HepG2 (cell line): ENCODE results near the gene CD248. TPM values are rescaled to one million over a fixed set of nuclear protein-coding genes. Genes with fewer than 3 reads are reported as not detected.

Experiments used
- CBFB ChIP-seq: sonication (generic); formaldehyde crosslinking; IDR thresholded peaks from 2 replicates; pipeline ENCODE4 v1.4.0; 2020; ENCODE audit warnings: missing genetic modification reagents
- CEBPG ChIP-seq: IDR thresholded peaks from 2 replicates; pipeline ENCODE4 v1.6.1; 2016
- DNMT3B ChIP-seq: conservative IDR thresholded peaks from 2 replicates; pipeline ENCODE4 v1.6.1; 2016; ENCODE audit warnings: missing biosample characterization, control low read depth
- GMEB1 ChIP-seq: sonication (generic); formaldehyde crosslinking; IDR thresholded peaks from 2 replicates; pipeline ENCODE4 v1.5.1; 2020; ENCODE audit warnings: missing genetic modification reagents, mild to moderate bottlenecking, borderline replicate concordance
- HNRNPK ChIP-seq: fragments of 200-400 bp; formaldehyde crosslinking; IDR thresholded peaks from 2 replicates; pipeline ENCODE4 v1.6.1; 2018; ENCODE audit warnings: low read length, low read depth, moderate library complexity, mild to moderate bottlenecking; ENCODE audit not compliant: poor library complexity, severe bottlenecking
- ISL2 ChIP-seq: sonication (generic); formaldehyde crosslinking; IDR thresholded peaks from 2 replicates; pipeline ENCODE4 v1.5.0; 2020; ENCODE audit warnings: missing genetic modification reagents
- PHF21A ChIP-seq: sonication (generic); formaldehyde crosslinking; IDR thresholded peaks from 2 replicates; pipeline ENCODE4 v1.5.0; 2020; ENCODE audit warnings: mild to moderate bottlenecking, missing genetic modification reagents
- RARA ChIP-seq: IDR thresholded peaks from 2 replicates; pipeline ENCODE4 v1.6.1; 2016; ENCODE audit warnings: missing genetic modification reagents, missing compliant biosample characterization
- TBX2 ChIP-seq: sonication (generic); formaldehyde crosslinking; IDR thresholded peaks from 2 replicates; pipeline ENCODE4 v1.5.0; 2020; ENCODE audit warnings: missing genetic modification reagents, mild to moderate bottlenecking, borderline replicate concordance
- XBP1 ChIP-seq: sonication (generic); formaldehyde crosslinking; IDR thresholded peaks from 2 replicates; pipeline ENCODE4 v1.5.0; 2020; ENCODE audit warnings: missing genetic modification reagents
- ZBTB7A ChIP-seq: sonication (generic); formaldehyde crosslinking; IDR thresholded peaks from 2 replicates; pipeline ENCODE4 v1.8.0; 2022; ENCODE audit warnings: mild to moderate bottlenecking, missing genetic modification reagents
- ZNF124 ChIP-seq: sonication (generic); formaldehyde crosslinking; IDR thresholded peaks from 2 replicates; pipeline ENCODE4 v1.4.0; 2020; ENCODE audit warnings: missing genetic modification reagents
- ZNF441 ChIP-seq: sonication (generic); formaldehyde crosslinking; IDR thresholded peaks from 2 replicates; pipeline ENCODE4 v1.7.0; 2021; ENCODE audit warnings: missing genetic modification reagents, borderline replicate concordance
- ZNF639 ChIP-seq: conservative IDR thresholded peaks from 2 replicates; pipeline ENCODE4 v1.6.1; 2018; ENCODE audit warnings: missing genetic modification reagents
- ZNF792 ChIP-seq: IDR thresholded peaks from 2 replicates; pipeline ENCODE4 v1.6.1; 2016
- polyA plus RNA-seq, 8 experiments: library from polyadenylated mRNA; depleted of rRNA in 3 of 8; stranded (reverse) in 7 of 8; unstranded in 1 of 8; fragments of >200 nt; fragmentation: Illumina TruSeq in 4 of 8; extraction: Trizol in 4 of 8; gene quantifications; 2 replicates each; pipeline versions ENCODE4 v1.2.1 to v1.2.3, GENCODE V29; 2011 to 2016; ENCODE audit warnings: low read depth in 4 of 8, missing spikeins in 1 of 8, mixed read lengths in 1 of 8; ENCODE audit not compliant: insufficient read depth in 1 of 8
- total RNA-seq, 5 experiments: library from RNA; depleted of rRNA; stranded (reverse); fragments of >200 nt; fragmentation: Illumina TruSeq; extraction: Trizol; gene quantifications; 2 replicates each; pipeline ENCODE4 v1.2.3, GENCODE V29; 2016; ENCODE audit warnings: low read depth in 1 of 5
- TF ChIP-seq, protein P1 (sequence below): sonication (generic); formaldehyde crosslinking; IDR thresholded peaks from 2 replicates; pipeline ENCODE4 v1.5.0; 2020; ENCODE audit warnings: mild to moderate bottlenecking, missing genetic modification reagents, borderline replicate concordance
- TF ChIP-seq, protein P2 (sequence below): sonication (generic); formaldehyde crosslinking; IDR thresholded peaks from 2 replicates; pipeline ENCODE4 v1.4.0; 2020; ENCODE audit warnings: mild to moderate bottlenecking, low read depth, missing genetic modification reagents
- TF ChIP-seq, protein P3 (sequence below): sonication (generic); formaldehyde crosslinking; IDR thresholded peaks from 2 replicates; pipeline ENCODE4 v1.8.1; 2022; ENCODE audit warnings: low read depth, mild to moderate bottlenecking, missing genetic modification reagents

Gene CD248
- total and polyA plus RNA-seq, 2 of the 13 experiments (the other 11 are each of a cell fraction or from before 2014, with no cell fraction given) = 0.25 to 0.35 TPM

- TF ChIP-seq ZNF639 (CRISPR knock-in tag) (peak; percentile 52; the same call in 1 of the 2 replicates), GMEB1 (CRISPR knock-in tag) (no peak), DNMT3B (CRISPR knock-in tag) (no peak), ISL2 (CRISPR knock-in tag) (0 out of 2 replicates have a peak, but pooled peaks have one; percentile 49), PHF21A (peak; percentile 64; the same call in 1 of the 2 replicates), ZNF441 (CRISPR knock-in tag) (no peak), ZNF124 (peak; percentile 64; the same call in 1 of the 2 replicates), TBX2 (peak; percentile 68; the same call in 1 of the 2 replicates), CEBPG (CRISPR knock-in tag) (peak; percentile 39; the same call in 1 of the 2 replicates), ZBTB7A (CRISPR knock-in tag) (peak; percentile 69; the same call in 1 of the 2 replicates), ZNF792 (CRISPR knock-in tag) (peak; percentile 93), XBP1 (CRISPR knock-in tag) (no peak), RARA (peak; percentile 12; the same call in 1 of the 2 replicates), HNRNPK (no peak), CBFB (CRISPR knock-in tag) (peak; percentile 83; the same call in 1 of the 2 replicates)
- TF ChIP-seq, protein P1, sequence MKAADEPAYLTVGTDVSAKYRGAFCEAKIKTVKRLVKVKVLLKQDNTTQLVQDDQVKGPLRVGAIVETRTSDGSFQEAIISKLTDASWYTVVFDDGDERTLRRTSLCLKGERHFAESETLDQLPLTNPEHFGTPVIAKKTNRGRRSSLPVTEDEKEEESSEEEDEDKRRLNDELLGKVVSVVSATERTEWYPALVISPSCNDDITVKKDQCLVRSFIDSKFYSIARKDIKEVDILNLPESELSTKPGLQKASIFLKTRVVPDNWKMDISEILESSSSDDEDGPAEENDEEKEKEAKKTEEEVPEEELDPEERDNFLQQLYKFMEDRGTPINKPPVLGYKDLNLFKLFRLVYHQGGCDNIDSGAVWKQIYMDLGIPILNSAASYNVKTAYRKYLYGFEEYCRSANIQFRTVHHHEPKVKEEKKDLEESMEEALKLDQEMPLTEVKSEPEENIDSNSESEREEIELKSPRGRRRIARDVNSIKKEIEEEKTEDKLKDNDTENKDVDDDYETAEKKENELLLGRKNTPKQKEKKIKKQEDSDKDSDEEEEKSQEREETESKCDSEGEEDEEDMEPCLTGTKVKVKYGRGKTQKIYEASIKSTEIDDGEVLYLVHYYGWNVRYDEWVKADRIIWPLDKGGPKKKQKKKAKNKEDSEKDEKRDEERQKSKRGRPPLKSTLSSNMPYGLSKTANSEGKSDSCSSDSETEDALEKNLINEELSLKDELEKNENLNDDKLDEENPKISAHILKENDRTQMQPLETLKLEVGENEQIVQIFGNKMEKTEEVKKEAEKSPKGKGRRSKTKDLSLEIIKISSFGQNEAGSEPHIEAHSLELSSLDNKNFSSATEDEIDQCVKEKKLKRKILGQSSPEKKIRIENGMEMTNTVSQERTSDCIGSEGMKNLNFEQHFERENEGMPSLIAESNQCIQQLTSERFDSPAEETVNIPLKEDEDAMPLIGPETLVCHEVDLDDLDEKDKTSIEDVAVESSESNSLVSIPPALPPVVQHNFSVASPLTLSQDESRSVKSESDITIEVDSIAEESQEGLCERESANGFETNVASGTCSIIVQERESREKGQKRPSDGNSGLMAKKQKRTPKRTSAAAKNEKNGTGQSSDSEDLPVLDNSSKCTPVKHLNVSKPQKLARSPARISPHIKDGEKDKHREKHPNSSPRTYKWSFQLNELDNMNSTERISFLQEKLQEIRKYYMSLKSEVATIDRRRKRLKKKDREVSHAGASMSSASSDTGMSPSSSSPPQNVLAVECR (CRISPR knock-in tag) = peak; percentile 68; the same call in 1 of the 2 replicates
- TF ChIP-seq, protein P2, sequence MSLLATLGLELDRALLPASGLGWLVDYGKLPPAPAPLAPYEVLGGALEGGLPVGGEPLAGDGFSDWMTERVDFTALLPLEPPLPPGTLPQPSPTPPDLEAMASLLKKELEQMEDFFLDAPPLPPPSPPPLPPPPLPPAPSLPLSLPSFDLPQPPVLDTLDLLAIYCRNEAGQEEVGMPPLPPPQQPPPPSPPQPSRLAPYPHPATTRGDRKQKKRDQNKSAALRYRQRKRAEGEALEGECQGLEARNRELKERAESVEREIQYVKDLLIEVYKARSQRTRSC (CRISPR knock-in tag) = no peak
- TF ChIP-seq, protein P3, sequence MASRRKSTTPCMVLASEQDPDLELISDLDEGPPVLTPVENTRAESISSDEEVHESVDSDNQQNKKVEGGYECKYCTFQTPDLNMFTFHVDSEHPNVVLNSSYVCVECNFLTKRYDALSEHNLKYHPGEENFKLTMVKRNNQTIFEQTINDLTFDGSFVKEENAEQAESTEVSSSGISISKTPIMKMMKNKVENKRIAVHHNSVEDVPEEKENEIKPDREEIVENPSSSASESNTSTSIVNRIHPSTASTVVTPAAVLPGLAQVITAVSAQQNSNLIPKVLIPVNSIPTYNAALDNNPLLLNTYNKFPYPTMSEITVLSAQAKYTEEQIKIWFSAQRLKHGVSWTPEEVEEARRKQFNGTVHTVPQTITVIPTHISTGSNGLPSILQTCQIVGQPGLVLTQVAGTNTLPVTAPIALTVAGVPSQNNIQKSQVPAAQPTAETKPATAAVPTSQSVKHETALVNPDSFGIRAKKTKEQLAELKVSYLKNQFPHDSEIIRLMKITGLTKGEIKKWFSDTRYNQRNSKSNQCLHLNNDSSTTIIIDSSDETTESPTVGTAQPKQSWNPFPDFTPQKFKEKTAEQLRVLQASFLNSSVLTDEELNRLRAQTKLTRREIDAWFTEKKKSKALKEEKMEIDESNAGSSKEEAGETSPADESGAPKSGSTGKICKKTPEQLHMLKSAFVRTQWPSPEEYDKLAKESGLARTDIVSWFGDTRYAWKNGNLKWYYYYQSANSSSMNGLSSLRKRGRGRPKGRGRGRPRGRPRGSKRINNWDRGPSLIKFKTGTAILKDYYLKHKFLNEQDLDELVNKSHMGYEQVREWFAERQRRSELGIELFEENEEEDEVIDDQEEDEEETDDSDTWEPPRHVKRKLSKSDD (CRISPR knock-in tag) = peak; percentile 46; the same call in 1 of the 2 replicates
Measured at GRCh38 chr11:66328302-66329144, 11.7 kb upstream of the CD248 start (continued).
